GM12892 (cell line): ENCODE data around the gene ASTN2.
"Not testable (repeated sequence)": the region's sequence is repeated elsewhere in the genome, so short reads cannot be mapped to it uniquely, and the experiment has no call there.

ENCODE experiments used
- POLR2A ChIP-seq: IDR thresholded peaks from 2 replicates; pipeline ENCODE4 v1.6.1; 2011; ENCODE audit warnings: low read depth, low read length, control low read depth
- POLR2AphosphoS5 ChIP-seq: IDR thresholded peaks from 2 replicates; pipeline ENCODE4 v1.6.1; 2011; ENCODE audit warnings: low read depth, low read length, control low read depth
- TAF1 ChIP-seq: IDR thresholded peaks from 2 replicates; pipeline ENCODE4 v1.6.1; 2011; ENCODE audit warnings: low read depth, mild to moderate bottlenecking, control low read depth, low read length, borderline replicate concordance

- not testable (repeated sequence) for TF ChIP-seq POLR2AphosphoS5, TAF1, POLR2A
These were observed 724.1 kb downstream of the ASTN2 start for GRCh38 chr9:116690805-116691204.
